Ovary (tissue), 3 donors: Measurements from ENCODE around the gene ACAD8.

Experiments
- CTCF ChIP-seq, 3 donors: fragments of 450-650 bp in 2 of 3; fragments of 200-600 bp in 1 of 3; IDR thresholded peaks; one replicate each; pipeline versions ENCODE4 v1.5.1 to v1.8.0; 2016 to 2022; ENCODE audit warnings: antibody characterized with exemption in 3 of 3, mild to moderate bottlenecking in 1 of 3
- EP300 ChIP-seq: sonication (generic); formaldehyde crosslinking; IDR thresholded peaks from one replicate; pipeline ENCODE4 v1.6.1; 2017; ENCODE audit warnings: antibody characterized with exemption
- POLR2A ChIP-seq: fragments of 450-650 bp; IDR thresholded peaks from one replicate; pipeline ENCODE4 v1.6.1; 2017; ENCODE audit warnings: antibody characterized with exemption, mild to moderate bottlenecking, moderate library complexity
- donor health status: DM: no; HTN: no; CAD: no.

GRCh38 chr11:134226806-134227325, 26.5 kb upstream of the ACAD8 start:
- TF ChIP-seq CTCF (IDR thresholded peaks at IDR 0.05) (no peak), EP300 (no peak), POLR2A (no peak)
